GM12801 (cell line): Measurements from ENCODE around the gene FRS3.

ENCODE experiments used
- TF ChIP-seq, protein P1 (sequence below): IDR thresholded peaks from one replicate; pipeline ENCODE4 v1.5.1; 2011; ENCODE audit warnings: control low read depth; ENCODE audit not compliant: insufficient read length; ENCODE audit errors: extremely low read depth

The FRS3 gene

DNA sequence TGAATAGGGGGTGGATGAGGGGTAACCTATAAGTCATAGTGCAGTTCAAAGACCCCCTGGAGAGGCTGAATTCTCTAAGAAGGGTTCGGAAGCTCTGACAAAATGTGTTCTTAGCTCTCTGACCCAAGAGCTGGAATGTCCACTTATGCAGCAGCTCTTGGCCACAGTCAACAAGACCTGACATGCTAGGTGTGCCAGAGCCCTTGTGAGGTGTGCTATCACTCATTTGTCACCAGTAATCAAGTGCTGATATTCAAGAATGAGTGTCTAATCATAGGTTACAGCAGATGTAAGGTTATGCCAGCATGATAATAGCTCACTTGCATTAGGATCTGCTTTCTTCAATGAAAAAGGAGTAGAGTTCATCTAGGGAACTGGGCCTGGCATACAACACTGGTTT lies 35.9 kb upstream of the FRS3 start:
- TF ChIP-seq, protein P1, sequence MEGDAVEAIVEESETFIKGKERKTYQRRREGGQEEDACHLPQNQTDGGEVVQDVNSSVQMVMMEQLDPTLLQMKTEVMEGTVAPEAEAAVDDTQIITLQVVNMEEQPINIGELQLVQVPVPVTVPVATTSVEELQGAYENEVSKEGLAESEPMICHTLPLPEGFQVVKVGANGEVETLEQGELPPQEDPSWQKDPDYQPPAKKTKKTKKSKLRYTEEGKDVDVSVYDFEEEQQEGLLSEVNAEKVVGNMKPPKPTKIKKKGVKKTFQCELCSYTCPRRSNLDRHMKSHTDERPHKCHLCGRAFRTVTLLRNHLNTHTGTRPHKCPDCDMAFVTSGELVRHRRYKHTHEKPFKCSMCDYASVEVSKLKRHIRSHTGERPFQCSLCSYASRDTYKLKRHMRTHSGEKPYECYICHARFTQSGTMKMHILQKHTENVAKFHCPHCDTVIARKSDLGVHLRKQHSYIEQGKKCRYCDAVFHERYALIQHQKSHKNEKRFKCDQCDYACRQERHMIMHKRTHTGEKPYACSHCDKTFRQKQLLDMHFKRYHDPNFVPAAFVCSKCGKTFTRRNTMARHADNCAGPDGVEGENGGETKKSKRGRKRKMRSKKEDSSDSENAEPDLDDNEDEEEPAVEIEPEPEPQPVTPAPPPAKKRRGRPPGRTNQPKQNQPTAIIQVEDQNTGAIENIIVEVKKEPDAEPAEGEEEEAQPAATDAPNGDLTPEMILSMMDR, result no peak

DNA sequence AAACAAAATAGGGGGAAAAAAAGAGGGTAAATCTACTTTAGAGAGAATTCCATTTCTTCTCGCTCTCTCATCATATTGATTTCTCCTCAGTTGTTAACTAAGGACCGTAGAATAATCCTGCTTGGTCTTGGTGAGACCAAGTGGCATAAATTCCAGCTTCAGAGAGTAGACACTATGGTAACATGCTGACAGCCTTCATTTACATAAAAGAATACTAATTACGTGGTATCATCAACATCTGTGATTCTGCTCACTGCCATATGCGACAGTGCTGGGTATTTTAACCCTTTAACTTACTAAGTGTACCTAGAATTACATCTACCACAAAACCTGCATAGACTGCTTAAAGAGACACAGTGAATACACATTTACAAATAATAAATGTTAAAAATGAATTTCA lies 34.9 kb upstream of the FRS3 start:
- TF ChIP-seq, protein P1, result no peak

DNA sequence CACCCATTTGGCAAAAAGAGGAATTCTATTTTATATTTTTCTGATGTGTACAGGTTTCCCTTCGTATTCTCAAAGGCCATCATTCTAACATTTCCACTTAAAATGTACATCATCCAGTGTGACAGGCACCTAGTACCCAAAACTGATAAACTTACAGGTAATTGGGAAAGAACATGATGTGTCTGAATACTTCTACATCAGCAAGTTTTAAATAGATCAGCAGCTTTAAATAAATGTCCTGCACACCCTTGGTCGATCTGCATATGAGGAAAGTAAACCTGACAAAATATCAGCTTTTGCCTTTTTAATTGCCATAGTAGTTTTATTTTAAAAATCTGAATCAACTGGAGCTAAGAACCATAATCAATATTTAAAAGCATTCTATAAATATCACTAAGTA lies 34.3 kb upstream of the FRS3 start:
- TF ChIP-seq, protein P1, result no peak

DNA sequence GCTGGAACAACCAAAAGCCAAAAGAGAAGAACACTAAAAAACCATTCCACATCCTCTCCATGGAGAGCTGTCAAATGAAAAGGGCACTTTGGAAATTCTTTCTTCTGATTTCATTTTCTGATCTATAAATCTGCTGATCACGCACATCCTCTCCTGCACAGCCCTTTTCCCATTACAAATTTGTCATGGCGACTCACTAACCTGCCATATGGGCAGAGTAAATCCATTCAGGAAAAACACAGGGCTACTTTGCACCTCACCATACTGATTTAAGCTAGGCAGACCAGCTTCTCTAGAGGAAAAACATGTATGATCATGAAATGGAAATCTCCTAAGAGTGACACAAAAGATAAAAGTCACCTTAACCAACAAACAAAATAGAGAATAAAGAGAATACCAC lies 33.8 kb upstream of the FRS3 start:
- TF ChIP-seq, protein P1, result no peak

DNA sequence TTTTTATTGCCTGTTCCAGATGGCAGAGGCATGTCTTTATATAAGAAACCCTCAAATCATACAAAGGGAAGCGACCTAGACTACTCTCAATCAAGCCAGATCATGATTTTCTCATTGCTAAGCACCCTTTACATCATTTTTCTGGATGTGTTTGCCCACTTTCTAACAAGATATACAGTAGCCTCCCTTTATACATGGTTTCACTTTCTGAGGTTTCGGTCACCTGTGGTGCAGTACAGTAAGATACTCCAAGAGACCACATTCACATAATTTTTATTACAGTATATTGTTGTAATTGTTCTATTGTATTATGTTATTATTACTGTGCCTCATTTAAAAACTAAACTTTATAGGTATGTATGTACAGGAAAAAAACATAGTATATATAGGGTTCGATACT lies 31.4 kb upstream of the FRS3 start:
- TF ChIP-seq, protein P1, result no peak

DNA sequence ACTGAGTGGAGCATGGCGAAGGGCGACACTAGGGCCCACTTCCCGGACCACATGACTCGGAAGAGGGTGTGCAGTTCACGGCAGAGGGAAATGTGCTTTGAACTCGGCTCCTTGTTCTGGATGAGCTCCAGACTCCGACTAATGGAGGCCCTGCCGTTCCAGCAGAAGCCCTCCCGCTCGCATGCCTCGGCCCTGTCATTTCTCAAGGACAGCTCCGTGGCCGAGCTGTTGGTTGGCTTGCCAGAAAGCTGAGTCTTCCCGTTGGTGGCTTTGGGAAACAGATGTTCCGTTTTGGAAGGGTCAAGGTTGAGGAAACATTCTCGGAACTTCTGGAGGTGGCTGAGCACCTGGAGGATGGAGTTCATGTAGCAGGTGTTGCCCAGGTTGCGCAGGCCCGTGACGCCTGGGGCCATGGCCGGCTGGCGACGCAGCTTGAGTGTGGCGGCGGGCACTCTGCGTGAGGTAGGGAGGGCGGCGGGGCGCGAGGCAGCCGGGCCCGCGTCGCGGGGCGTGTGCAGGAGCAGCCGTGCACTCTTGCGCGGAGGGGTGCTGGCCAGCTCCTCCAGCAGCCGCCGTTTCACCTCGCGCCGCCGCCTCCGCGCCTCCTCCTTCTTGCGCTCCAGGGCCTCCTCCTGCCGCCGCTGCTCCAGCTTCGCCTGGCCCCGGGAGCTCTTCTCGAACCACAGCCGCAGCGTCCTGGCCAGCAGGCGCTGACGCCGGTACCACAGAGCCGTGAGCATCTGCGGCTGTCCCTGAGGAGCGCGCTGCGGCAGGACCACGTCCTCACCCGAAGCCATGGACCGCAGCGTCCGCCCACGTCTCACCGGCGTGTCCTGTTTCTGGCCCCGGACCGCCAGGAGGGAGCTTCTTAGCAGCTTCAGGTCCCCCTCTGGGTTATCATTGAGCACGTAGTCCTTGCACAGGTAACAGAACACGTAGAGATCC lies 26.4 kb upstream of the FRS3 start:
- TF ChIP-seq, protein P1, result no peak

DNA sequence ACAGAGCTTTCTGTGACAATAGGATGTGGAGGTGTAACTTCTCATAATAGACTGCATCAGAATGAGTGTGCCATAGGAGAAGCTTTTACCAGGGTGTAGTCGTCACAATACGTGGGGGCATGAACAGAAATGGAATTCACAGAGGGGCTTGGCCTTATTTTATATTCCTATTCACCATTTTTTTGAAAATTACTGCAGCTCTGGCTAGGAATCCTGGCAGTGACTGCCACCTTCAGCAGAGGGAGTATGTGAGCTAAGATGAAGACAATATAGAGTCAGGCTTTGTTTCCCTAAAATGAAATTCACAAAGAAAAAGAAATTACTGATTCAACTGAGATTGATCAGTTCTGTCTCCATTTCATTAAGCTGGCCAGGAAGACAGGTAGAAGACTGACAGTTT lies 21.7 kb upstream of the FRS3 start:
- TF ChIP-seq, protein P1, result no peak
